HG03432 (cell line): Measurements from ENCODE around the gene KLK8.

Experiments used
- ATAC-seq: cut with Tn5 transposase; IDR thresholded peaks from one replicate; pipeline ENCODE4 v1.9.1; 2021; ENCODE audit warnings: mild to moderate bottlenecking, moderate library complexity; ENCODE audit not compliant: unreplicated experiment

Gene KLK8

DNA sequence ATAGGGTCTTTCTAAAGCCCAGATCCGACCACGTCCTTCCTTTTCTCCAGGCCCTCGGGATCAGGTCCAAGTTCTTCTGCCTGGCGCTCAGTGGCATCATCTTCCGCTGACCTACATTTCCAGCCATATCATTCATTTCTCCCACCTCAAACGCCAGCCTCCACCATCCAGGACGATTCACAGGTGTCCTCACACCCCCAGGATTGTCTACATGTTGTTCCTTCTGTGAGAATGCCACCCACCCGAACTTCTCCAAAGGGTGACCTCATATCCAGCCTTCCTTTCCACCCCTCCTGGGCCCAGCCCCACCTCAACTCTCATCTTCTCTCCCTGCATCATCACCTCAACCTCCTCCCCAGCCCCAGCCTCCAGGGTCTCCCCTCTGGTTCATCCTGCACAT, 43.8 kb downstream of the KLK8 start:
- ATAC-seq: no peak

DNA sequence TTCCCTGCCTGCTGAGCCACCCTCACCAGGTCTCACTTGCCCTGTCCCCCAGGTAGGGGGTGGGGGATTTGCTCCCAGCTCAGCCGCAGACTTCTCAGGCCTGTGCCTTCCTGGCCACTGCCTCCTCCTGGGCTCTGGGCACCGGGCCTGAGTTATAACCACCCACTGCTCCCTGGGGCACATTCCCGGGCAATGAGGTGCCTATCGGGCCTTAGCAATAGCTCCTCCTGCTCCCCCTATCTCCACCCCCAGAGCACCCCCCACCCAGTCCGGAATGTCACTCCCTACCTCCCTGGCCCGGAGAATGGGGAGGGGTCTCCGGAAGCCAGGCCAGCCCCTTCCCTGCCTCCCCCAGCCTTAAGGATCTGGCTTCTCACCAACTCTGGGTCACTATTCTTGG, 48.5 kb downstream of the KLK8 start, which contains the start of gene KLK5:
Gene KLK5 (minus strand): TSS at position 129 of the 400 bp plus-strand sequence. CDS start 381 bp downstream, outside the sequence.
- no peak for ATAC-seq

DNA sequence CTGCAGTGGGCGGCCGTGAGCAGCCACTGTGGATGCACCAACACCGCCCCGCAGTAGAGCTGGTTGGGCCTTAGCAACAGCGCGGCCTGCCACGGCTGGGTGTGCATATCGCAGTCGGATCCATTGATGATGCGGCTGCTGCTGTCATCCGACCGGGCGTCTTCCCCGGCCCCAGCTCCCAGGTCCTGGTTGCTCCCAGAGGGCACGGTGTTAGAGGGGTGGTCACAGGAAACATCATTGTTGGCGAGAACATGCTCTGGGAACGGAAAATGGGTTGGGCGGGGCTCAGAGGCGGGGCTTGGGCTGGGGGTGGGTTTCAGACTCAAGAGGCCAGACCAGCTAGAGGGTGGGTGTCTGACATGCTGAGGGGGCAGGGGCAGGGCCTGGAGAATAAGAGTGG, 51.5 kb downstream of the KLK8 start:
- no peak for ATAC-seq

DNA sequence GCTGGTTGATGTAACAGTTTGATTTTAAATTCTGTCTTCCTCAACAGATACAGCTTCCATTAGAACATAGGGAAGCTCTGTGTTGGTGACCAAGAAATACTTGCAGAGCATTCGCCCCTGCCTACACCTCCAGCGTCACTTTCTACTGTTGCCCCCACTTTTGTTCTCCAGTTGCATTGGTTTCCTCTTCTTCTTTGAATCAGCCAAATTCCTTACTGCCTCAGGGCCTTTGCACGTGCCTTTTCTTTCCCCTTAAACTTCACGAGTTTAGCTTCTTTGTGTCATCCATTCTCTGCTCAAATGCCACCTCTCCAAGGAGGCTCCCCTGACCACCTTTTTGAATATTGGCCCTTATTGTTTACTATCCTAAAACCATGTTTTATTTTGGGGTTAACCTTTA, 54.3 kb downstream of the KLK8 start:
- ATAC-seq: no peak
